Activated CD4-positive, alpha-beta T cell treated with anti-CD3 and anti-CD28 coated beads, Interleukin-2, Interleukin-4, amounts not matched to agents 100 ng/mL and 50 ng/mL, durations not matched to agents 16 hours and 8 hours (primary cell): ENCODE measurements around the gene BRIP1.

Experiments used
- DNase-seq: peaks from one replicate; pipeline ENCODE4 v3.0.0-alpha.2; 2020; ENCODE audit warnings: low spot score

The BRIP1 gene

GRCh38 chr17:61757168-61757567, 106.2 kb downstream of the BRIP1 start:
- peak; percentile 36 for DNase-seq

- DNase-seq, result no peak
Measured at GRCh38 chr17:61756561-61756960, 106.8 kb downstream of the BRIP1 start.

DNA sequence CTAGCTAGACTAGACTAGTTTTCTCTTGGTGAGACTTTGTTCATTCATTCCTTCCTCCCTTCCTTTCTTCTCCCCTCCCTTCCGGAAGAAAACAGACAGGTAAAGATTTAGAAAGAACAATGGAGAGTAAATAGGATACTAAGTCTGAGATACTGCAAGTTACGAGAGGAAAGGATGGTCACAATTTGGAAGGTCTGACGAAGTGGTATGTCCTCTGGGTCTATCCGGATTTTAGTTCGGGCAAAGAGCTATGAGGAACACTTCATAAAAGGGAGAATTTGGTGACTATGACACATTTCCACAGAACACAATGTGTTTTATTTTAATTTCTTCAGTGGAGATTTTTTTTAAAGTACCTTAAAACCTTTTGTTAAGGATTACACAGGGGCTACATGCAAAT, 107.7 kb downstream of the BRIP1 start:
- DNase-seq, result no peak

GRCh38 chr17:61755078-61755477, 108.2 kb downstream of the BRIP1 start:
- no peak for DNase-seq

- DNase-seq, result no peak
Measured at GRCh38 chr17:61754124-61754523, 109.2 kb downstream of the BRIP1 start.

- no peak for DNase-seq
Measured at GRCh38 chr17:61753696-61754095, 109.6 kb downstream of the BRIP1 start.

DNA sequence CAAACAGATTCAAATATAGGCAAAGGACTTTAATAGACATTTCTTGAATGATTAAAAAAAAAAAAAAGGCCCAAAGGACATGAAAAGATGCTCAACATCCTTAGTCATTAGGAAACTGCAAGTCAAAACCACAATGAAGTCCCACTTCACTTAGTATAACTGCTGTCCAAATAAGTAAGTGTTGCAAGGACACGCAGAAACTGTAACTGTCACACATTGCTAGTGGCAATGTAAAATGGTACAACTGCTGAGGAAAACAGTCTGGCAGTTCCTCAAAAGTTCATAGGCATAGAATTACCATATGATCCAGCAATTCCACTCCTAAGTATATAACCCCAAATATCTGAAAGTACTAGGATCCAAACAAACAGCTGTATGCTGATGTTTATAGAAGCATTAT, 112.7 kb downstream of the BRIP1 start:
- DNase-seq, result peak; percentile 64

GRCh38 chr17:61749823-61750404, 113.4 kb downstream of the BRIP1 start:
- no peak for DNase-seq

- no peak for DNase-seq
Measured at GRCh38 chr17:61746248-61746985, 116.9 kb downstream of the BRIP1 start.

DNA sequence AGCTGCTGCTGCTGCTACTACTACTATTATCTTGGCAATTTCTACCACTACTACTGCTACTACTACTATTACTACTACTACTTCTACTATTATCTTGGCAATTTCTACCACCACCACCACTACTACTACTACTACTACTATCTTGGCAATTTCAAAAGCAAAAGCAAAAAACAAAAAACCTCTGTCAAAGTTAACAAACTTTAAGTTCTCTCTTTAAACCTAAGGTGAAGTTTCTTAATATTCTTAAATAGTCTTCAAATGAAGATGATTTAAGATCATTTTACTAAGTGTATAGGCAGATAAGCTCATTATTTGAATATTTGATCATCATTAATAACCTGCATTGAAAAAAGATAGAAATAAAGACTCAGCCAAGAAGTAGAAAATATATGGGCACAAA, 118.5 kb downstream of the BRIP1 start:
- no peak for DNase-seq

GRCh38 chr17:61744252-61744651, 119.1 kb downstream of the BRIP1 start:
- DNase-seq, result no peak

- no peak for DNase-seq
Measured at GRCh38 chr17:61743766-61744165, 119.6 kb downstream of the BRIP1 start.

DNA sequence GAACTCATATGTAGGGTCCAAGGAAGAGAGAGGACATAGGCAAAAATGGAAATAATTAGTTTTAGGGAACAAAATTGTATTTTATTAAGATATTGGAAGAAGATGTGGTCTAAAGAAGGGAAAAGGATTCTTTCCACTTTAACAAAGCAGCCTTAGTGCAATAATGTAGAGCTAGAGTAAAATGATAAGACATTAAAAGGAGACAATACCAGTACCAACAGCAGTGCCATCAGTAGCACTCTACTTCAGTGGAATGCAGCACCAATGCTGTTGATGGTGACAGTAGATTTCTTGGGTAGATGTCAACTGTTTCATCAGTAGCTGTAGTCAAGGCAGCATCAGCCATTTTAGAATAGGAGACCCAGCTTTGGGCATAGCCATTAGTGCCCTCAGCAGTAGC, 124.3 kb downstream of the BRIP1 start:
- no peak for DNase-seq

GRCh38 chr17:61738249-61738648, 125.1 kb downstream of the BRIP1 start:
- no peak for DNase-seq

DNA sequence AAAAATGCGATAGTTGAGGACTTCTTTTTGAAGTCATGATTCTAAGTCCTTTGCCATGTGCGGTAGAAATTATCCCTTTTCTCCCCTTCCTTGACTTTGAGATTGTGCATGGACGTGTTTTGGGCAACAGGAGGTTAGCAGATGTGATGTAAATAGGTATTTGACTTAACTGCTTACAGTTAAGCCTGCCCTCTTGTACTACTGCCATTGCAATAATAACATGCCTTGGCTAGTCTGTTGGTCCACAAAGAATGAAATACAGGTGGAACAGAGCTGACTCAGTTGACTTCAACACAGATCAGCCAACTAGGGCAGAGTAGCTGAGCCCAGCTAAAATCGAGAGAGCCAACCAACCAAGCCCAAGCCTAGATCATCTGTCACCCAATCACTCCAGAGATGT, 125.5 kb downstream of the BRIP1 start:
- DNase-seq, result no peak

DNA sequence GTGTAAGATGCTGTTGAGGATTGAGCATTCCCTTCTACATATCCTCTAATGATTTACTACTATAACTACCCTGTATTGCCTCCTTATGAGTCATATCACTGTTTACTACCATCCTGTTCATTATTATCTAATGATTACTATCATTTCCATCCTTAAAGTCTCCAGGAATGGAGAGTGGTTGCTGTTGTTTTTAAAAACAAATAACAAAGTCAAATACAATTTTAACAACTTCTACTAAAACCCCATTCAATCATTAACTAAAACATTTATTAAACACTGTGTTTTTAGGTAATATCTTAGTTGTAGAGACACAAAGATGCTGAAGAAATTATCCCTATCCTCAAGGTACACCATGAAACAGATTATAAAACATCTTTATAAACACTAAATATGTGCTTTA, 126.9 kb downstream of the BRIP1 start:
- no peak for DNase-seq

- no peak for DNase-seq
Measured at GRCh38 chr17:61735807-61736206, 127.5 kb downstream of the BRIP1 start.

DNA sequence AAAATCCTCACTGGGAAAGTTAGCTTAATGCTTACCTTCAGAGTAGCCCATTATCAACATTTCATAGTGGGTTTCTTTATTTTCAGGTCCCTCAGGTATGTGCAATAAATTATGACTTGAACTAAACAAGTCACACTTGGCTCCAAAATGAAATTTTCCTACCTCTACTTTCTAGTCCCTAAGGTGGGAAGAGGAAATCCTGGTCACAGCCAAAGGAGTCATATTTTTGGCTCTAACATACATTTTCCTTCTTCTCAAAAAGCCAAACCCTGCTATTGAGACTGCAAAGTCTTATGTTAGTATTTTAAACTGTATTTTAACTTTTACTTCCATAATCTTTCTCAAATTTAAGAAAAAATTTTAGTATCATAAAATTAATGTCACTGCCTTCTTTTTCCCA, 128.9 kb downstream of the BRIP1 start:
- no peak for DNase-seq

- DNase-seq, result no peak
Measured at GRCh38 chr17:61734012-61734411, 129.3 kb downstream of the BRIP1 start.

- DNase-seq, result no peak
Measured at GRCh38 chr17:61733021-61733420, 130.3 kb downstream of the BRIP1 start.

DNA sequence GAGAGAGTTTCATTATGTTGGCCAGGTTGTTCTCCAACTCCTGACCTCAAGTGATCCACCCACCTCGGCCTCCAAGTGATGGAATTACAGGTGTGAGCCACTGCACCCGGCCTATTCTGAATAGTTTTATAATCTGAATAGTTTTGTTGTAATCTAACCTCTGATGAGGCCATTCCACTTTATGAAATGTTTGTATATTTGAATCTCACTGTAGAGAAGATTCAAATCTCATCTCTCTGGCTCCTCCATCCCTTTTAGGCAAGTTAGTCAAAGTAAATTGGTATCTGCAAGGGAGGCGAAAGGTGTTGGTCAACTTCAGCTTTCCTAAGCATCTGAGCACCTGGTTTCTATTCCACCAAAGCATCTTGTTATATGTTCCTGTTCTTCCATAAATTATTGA, 131.2 kb downstream of the BRIP1 start:
- DNase-seq, result no peak

DNA sequence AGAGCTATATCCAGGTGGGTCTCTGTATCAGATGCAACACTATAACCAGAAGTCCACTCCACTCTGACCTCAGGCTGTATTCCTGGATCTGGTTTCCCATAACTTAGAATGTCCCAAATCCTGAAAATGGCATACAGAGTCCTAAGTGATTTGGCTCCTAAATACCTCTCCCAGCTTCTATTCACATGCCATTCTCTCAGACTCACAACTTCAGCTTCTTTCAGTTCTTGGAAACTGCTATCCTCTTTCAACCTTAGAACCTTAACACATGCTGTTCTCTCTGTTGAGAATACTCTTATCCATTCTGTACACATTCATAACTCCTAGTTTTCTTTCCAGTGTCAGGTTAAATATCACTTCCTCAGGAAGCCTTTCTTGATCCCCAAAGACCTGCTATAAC, 132.0 kb downstream of the BRIP1 start:
- DNase-seq, result no peak

- DNase-seq, result no peak
Measured at GRCh38 chr17:61729690-61730268, 133.5 kb downstream of the BRIP1 start.
